HL-60 (cell line): ENCODE measurements around the gene TSHZ1.

Source experiments
- DNase-seq, 2 experiments: peaks; one replicate each; pipeline ENCODE4 v3.0.0-alpha.2; 2010 to 2020; ENCODE audit warnings: low read depth in 1 of 2, low spot score in 1 of 2
- H3K27ac ChIP-seq: fragments of 250-450 bp; sonication (Bioruptor Pico); replicated peaks from 2 replicates; pipeline ENCODE4 v1.5.1; 2020; ENCODE audit warnings: mild to moderate bottlenecking, moderate library complexity
- H3K27me3 ChIP-seq: fragments of 250-450 bp; sonication (Bioruptor Pico); 2 replicates; pipeline ENCODE4 v1.5.1; 2021; ENCODE audit warnings: mild to moderate bottlenecking, moderate library complexity; ENCODE audit not compliant: insufficient read depth, poor library complexity, severe bottlenecking
- H3K4me3 ChIP-seq: replicated peaks from 2 replicates; pipeline ENCODE4 v1.5.1; 2011; ENCODE audit warnings: mild to moderate bottlenecking, control low read depth, low read length; ENCODE audit not compliant: insufficient read depth
- CTCF ChIP-seq: IDR thresholded peaks from one replicate; pipeline ENCODE4 v1.5.1; 2011; ENCODE audit warnings: low read length, control low read depth, inconsistent platforms; ENCODE audit not compliant: insufficient read depth
- GABPA ChIP-seq: IDR thresholded peaks from 2 replicates; pipeline ENCODE4 v1.6.1; 2012; ENCODE audit warnings: low read depth
- POLR2AphosphoS5 ChIP-seq: IDR thresholded peaks from 2 replicates; pipeline ENCODE4 v1.6.1; 2012; ENCODE audit warnings: low read depth
- SPI1 ChIP-seq: IDR thresholded peaks from 2 replicates; pipeline ENCODE4 v1.6.1; 2012; ENCODE audit warnings: low read depth, mild to moderate bottlenecking, borderline replicate concordance
- TF ChIP-seq, protein P1 (sequence below): IDR thresholded peaks from 2 replicates; pipeline ENCODE4 v1.6.1; 2012; ENCODE audit warnings: low read depth; ENCODE audit not compliant: insufficient replicate concordance

TSHZ1 gene

DNA sequence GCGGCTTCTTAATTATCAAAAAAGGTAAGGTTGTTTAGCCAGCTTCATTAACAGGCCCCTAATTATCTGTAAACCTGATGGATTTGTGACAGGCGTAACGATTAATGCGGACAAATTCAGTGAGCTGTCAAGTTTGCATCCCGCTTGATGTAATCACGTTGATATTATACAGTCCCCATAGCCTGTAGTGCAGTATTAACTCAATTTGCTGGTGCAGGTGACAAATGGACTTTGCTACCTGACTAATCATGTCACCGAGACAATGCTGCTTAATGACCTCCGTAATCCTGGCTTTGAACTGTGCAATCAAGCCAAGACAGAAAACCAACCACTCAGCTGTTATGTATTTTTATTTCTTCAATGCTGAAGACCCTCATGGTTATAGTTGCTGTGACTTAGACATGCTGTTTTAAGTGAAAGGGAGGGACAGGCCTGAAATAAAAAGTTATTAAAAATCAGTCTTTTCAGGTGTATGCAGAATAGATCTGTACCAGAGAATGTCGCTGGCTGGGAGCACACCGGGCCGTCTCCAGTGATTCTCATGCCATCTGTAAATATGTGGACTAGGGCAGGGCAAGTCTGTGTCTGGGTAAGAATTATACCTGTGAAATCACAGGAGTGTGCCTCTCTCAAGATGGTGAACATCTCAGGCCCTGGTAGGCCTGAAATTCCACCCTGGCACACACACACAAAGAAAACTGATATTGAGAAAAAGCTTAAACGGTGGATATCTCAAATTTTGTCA lies 4.3 kb downstream of the TSHZ1 start:
- H3K4me3 ChIP-seq: no peak overlapping the region
- no peak for DNase-seq
- TF ChIP-seq, protein P1, sequence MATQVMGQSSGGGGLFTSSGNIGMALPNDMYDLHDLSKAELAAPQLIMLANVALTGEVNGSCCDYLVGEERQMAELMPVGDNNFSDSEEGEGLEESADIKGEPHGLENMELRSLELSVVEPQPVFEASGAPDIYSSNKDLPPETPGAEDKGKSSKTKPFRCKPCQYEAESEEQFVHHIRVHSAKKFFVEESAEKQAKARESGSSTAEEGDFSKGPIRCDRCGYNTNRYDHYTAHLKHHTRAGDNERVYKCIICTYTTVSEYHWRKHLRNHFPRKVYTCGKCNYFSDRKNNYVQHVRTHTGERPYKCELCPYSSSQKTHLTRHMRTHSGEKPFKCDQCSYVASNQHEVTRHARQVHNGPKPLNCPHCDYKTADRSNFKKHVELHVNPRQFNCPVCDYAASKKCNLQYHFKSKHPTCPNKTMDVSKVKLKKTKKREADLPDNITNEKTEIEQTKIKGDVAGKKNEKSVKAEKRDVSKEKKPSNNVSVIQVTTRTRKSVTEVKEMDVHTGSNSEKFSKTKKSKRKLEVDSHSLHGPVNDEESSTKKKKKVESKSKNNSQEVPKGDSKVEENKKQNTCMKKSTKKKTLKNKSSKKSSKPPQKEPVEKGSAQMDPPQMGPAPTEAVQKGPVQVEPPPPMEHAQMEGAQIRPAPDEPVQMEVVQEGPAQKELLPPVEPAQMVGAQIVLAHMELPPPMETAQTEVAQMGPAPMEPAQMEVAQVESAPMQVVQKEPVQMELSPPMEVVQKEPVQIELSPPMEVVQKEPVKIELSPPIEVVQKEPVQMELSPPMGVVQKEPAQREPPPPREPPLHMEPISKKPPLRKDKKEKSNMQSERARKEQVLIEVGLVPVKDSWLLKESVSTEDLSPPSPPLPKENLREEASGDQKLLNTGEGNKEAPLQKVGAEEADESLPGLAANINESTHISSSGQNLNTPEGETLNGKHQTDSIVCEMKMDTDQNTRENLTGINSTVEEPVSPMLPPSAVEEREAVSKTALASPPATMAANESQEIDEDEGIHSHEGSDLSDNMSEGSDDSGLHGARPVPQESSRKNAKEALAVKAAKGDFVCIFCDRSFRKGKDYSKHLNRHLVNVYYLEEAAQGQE: no peak
- TF ChIP-seq SPI1 (no peak), CTCF (no peak), POLR2AphosphoS5 (no peak), GABPA (no peak)
- no peak overlapping the region for H3K27ac ChIP-seq
- H3K27me3 ChIP-seq: no peaks in the 10 kb centered on the region

DNA sequence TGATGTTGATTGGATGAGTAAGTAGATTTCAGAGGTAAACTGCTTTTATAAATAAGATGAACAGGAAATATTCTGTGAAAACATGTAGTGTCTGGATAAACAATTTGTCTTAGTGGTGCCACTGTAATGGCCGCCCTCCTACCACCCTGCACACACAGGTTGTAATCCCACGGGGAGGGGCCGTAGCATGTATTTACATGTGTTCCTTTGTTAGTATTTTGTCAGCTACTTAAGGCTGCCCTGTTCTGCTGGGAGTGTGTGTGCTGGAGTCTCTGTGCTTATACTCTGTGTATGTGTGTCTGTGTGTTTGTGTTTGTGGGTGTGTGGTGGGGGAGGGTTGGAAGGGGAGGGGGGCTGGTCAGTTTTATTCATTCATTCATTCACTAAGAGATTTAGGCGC lies 5.1 kb downstream of the TSHZ1 start:
- Histone ChIP-seq H3K27ac (no peak overlapping the region), H3K4me3 (no peak overlapping the region), H3K27me3 (no peaks in the 10 kb centered on the region)
- TF ChIP-seq POLR2AphosphoS5 (no peak), GABPA (no peak), SPI1 (no peak)
- TF ChIP-seq, protein P1: no peak
- no peak for DNase-seq

GRCh38 chr18:75216212-75216910 lies 5.8 kb downstream of the TSHZ1 start:
- TF ChIP-seq, protein P1: no peak
- TF ChIP-seq POLR2AphosphoS5: no peak
- TF ChIP-seq GABPA: no peak
- TF ChIP-seq SPI1: no peak
- TF ChIP-seq CTCF: no peak
- Histone ChIP-seq H3K4me3 (no peak overlapping the region), H3K27me3 (no peaks in the 10 kb centered on the region), H3K27ac (no peak overlapping the region)
- DNase-seq: no peak
